Transverse colon (tissue), 4 donors: ENCODE measurements around the gene ABTB1. TPM values are rescaled to one million over a fixed set of nuclear protein-coding genes. Genes with fewer than 3 reads are reported as not detected.

Experiments
- DNase-seq: peaks from one replicate; pipeline ENCODE4 v3.0.0-alpha.2; 2019
- H3K27ac ChIP-seq, 4 donors: fragments of 200-600 bp; sonication (generic); 2 replicates each; pipeline ENCODE4 v1.5.1; 2016 to 2018; ENCODE audit warnings: inconsistent platforms in 4 of 4
- H3K27me3 ChIP-seq: fragments of 200-600 bp; sonication (generic); 2 replicates; pipeline ENCODE4 v1.5.1; 2017; ENCODE audit warnings: inconsistent platforms
- H3K36me3 ChIP-seq, 4 donors: fragments of 200-600 bp; sonication (generic); 2 replicates each; pipeline ENCODE4 v1.5.1; 2017 to 2019; ENCODE audit warnings: inconsistent platforms in 4 of 4
- H3K4me1 ChIP-seq, 4 donors: fragments of 200-600 bp; sonication (generic); 2 replicates each; pipeline ENCODE4 v1.5.1; 2017 to 2020; ENCODE audit warnings: inconsistent platforms in 4 of 4
- H3K4me3 ChIP-seq, 4 donors: fragments of 200-600 bp; sonication (generic); 1 replicate in 1 of 4; 2 replicates in 3 of 4; pipeline versions ENCODE4 v1.5.1 to v1.6.1; 2017 to 2019; ENCODE audit warnings: inconsistent platforms in 4 of 4
- H3K9me3 ChIP-seq, 2 donors: fragments of 200-600 bp; sonication (generic); 2 replicates each; pipeline ENCODE4 v1.5.1; 2017 to 2019; ENCODE audit warnings: inconsistent platforms in 2 of 2
- EP300 ChIP-seq: sonication (generic); formaldehyde crosslinking; IDR thresholded peaks from one replicate; pipeline ENCODE4 v1.6.1; 2017; ENCODE audit warnings: antibody characterized with exemption, low read depth
- POLR2A ChIP-seq: fragments of 450-650 bp; IDR thresholded peaks from one replicate; pipeline ENCODE4 v1.6.1; 2016; ENCODE audit warnings: antibody characterized with exemption, mild to moderate bottlenecking, moderate library complexity
- POLR2AphosphoS5 ChIP-seq, 3 donors: sonication (generic); formaldehyde crosslinking; IDR thresholded peaks; one replicate each; pipeline ENCODE4 v1.6.1; 2016; ENCODE audit warnings: antibody characterized with exemption in 3 of 3
- WGBS, 2 donors: methylation state at CpG; one replicate each; pipeline ENCODE4 v1.1.5; 2018; ENCODE audit warnings: low coverage in 1 of 2; 5-methylcytosine and 5-hydroxymethylcytosine counted together
- in situ Hi-C, 4 donors: fragments of 200-750 bp; cut with MboI; loops; one replicate each; pipeline versions ENCODE4 v1.15.0 to v1.15.1; 2017; ENCODE audit warnings: low sequenced_read_pairs in 3 of 4, low pct_ligation_motif_present in 1 of 4, low pct_unique_long_range_greater_than_20kb in 1 of 4
- intact Hi-C: fragments of 100-400 bp; cut with DNase I; formaldehyde crosslinking; loops from one replicate; pipeline ENCODE4 v1.15.1; 2023; ENCODE audit warnings: low total_unique reads
- total RNA-seq, 4 donors: library from RNA; depleted of rRNA; stranded (reverse); fragments of >200 nt; gene quantifications; one replicate each; pipeline ENCODE4 v1.1.0, GENCODE V29; 2016
- TF ChIP-seq, protein P1 (sequence below), 5 experiments: fragments of 200-600 bp in 3 of 5; fragments of 450-650 bp in 2 of 5; sonication (generic) in 3 of 5; IDR thresholded peaks; 1 replicate in 2 of 5; 2 replicates in 3 of 5; pipeline ENCODE4 v1.5.1; 2016 to 2017; ENCODE audit warnings: antibody characterized with exemption in 5 of 5, inconsistent platforms in 3 of 5, mild to moderate bottlenecking in 2 of 5, moderate library complexity in 1 of 5

Gene ABTB1
- total RNA-seq, 4 donors from 2014 or later = 29.6 to 80.4 (median 45.8) TPM

DNA sequence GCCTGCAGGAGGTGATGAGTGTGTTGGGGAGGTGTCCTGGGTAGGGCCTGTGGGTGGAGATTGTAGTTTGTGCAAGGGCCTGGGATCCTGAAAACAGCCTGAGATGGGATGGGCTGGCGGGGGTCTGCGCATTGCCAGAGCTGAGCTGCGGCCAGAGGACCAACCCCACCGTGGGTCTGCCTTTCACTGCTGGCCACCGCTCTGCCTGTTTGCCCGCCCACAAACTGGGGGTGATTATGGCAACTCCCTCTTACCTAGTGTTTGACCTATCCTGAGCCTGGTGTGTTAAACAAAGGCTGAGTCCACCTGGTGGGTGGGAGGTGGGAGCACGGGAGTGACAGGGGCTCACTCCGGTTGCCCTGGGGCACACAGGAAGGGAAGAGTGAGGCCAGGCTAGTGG lies 9.8 kb downstream of the ABTB1 start:
- Histone ChIP-seq H3K9me3 (no peaks in the 10 kb centered on the region), H3K4me3 (no peak overlapping the region), H3K27me3 (no peaks in the 10 kb centered on the region), H3K27ac (no peak overlapping the region), H3K4me1 (no peaks in the 10 kb centered on the region), H3K36me3 (no peaks in the 10 kb centered on the region)
- TF ChIP-seq EP300 = no peak
- TF ChIP-seq POLR2AphosphoS5 (IDR thresholded peaks at IDR 0.05) = no peak
- TF ChIP-seq POLR2A = no peak
- TF ChIP-seq, protein P1, sequence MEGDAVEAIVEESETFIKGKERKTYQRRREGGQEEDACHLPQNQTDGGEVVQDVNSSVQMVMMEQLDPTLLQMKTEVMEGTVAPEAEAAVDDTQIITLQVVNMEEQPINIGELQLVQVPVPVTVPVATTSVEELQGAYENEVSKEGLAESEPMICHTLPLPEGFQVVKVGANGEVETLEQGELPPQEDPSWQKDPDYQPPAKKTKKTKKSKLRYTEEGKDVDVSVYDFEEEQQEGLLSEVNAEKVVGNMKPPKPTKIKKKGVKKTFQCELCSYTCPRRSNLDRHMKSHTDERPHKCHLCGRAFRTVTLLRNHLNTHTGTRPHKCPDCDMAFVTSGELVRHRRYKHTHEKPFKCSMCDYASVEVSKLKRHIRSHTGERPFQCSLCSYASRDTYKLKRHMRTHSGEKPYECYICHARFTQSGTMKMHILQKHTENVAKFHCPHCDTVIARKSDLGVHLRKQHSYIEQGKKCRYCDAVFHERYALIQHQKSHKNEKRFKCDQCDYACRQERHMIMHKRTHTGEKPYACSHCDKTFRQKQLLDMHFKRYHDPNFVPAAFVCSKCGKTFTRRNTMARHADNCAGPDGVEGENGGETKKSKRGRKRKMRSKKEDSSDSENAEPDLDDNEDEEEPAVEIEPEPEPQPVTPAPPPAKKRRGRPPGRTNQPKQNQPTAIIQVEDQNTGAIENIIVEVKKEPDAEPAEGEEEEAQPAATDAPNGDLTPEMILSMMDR (IDR thresholded peaks at IDR 0.05) = no peak
- 96% methylated on average over 8 of the region's 8 CpGs; no CpG with 5 or more reads in 1 of the 2 donors for WGBS, 2 donors
- DNase-seq = no peak
- in situ Hi-C loops = loop anchor here in 1 of 4 donors (25.0 kb wide), 1 partner anchor 155 kb away; no protein-coding TSS in a partner anchor
- intact Hi-C loops = no loop called here

DNA sequence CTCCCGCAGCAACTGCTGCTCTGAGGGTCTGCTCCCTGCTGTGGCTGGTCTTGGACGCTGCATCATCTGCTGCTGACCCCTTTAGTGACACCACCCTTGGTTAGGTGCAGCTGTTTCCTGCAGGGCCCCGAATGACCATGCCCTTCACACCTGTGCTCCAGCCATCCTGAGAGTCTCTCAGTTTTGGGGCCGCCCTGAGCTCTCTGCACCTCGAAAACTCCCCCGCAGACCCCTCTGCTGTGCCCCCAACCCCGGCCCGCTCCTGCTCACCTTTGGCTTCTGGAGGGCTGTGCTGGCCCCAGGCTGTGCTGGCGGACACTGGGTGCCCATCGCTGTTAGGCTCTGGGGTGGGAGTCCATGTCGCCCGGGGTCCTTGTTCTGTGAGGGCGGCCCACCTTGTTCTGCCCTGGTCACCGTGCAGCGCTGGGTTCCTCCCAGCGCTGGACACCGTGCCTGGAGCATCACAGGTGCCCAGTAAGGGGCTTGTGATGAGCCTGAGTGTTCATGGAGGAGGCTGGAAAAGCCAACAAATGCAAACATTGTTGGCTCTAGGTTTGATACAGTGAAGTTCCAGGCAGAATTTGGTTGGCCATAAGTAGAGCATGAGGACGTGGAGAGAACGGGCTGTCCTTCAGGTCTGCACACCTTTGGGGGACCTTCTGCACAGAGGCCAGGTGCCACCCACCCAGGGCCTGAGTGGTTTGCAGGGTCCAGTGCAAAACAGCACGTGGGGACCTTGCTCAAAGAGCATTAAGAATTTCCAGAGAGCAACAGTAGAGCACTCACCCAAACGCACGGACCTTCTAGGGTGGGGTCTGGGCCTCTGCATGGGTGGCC lies 12.3 kb downstream of the ABTB1 start:
- DNase-seq = no peak
- TF ChIP-seq POLR2A = no peak
- TF ChIP-seq POLR2AphosphoS5 (IDR thresholded peaks at IDR 0.05) = no peak
- no peak for TF ChIP-seq EP300
- TF ChIP-seq, protein P1 (IDR thresholded peaks at IDR 0.05) = no peak
- Histone ChIP-seq H3K4me1 (peaks cover 0 to 8% (median 2%) of the 10 kb centered on the region in 4 donors), H3K36me3 (no peaks in the 10 kb centered on the region), H3K27me3 (no peaks in the 10 kb centered on the region), H3K27ac (no peak overlapping the region), H3K9me3 (no peaks in the 10 kb centered on the region), H3K4me3 (no peak overlapping the region)
- 8 to 69% methylated on average over 2 to 22 of the region's 22 CpGs for WGBS, 2 donors
- intact Hi-C loops (no loop called here), in situ Hi-C loops (loop anchor here in 1 of 4 donors (25.0 kb wide), 1 partner anchor 152 kb away; no protein-coding TSS in a partner anchor)

DNA sequence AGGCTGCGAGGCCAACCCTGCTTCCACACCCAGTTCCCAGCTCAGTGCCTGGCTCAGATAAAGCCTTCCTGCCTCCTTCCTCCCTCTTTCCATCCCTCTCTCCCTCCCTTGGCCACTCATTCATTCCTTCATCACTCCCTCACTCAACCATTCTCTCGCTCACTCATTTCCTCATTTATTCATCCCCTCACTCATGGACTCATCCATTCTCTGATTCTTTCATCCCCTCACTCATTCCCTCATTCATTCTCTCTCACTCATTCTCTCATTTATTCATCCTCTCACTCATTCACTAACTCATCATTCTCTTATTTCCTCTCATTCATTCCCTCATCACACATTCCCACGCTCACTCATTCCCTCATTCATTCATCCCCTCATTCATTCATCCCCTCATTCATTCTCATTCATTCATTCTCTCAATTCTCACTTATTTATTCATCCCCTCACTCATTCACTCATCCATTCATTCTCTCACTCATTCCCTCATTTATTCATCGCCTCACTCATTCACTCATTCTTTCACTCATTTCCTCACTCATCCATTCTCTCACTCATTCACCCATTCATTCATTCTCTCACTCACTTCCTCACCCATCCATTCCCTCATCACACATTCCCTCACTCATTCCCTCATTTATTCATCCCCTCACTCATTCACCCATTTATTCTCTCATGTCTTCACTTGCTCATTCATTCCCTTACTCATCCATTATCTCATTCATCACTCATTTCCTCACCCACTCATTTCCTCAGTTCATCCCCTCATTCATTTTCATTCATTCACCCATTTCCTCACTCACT lies 13.2 kb downstream of the ABTB1 start:
- H3K4me1 ChIP-seq = peaks cover 6 to 13% (median 9%) of the 10 kb centered on the region in 4 donors
- H3K4me3 ChIP-seq = no peak overlapping the region
- H3K27ac ChIP-seq = no peak overlapping the region
- intact Hi-C loops (no loop called here), in situ Hi-C loops (loop anchor here in 1 of 4 donors (25.0 kb wide), 1 partner anchor 151 kb away; no protein-coding TSS in a partner anchor)
- WGBS, 2 donors = 79 to 100% methylated on average over 3 to 4 of the region's 4 CpGs
- H3K36me3 ChIP-seq = no peaks in the 10 kb centered on the region
- no peaks in the 10 kb centered on the region for H3K9me3 ChIP-seq
- no peak for TF ChIP-seq EP300
- no peak for TF ChIP-seq POLR2AphosphoS5 (IDR thresholded peaks at IDR 0.05)
- no peak for TF ChIP-seq POLR2A
- TF ChIP-seq, protein P1 (IDR thresholded peaks at IDR 0.05) = no peak
- no peak for DNase-seq
- no peaks in the 10 kb centered on the region for H3K27me3 ChIP-seq

DNA sequence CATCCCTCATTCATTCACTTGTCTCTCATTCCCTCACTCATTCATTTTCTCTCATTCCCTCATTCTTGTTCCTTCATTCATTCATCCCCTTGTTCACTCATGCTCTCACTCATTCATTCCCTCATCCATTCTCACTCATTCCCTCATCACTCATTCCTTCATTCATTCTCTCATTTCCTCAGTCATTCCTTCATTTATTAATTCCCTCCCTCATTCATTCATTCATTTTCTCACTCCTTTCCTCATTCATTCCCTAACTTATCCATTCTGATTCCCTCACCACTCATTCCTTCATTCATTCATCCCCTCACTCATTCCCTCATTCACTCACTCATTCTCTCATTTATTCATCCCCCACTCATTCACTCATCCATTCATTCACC lies 13.8 kb downstream of the ABTB1 start:
- no peaks in the 10 kb centered on the region for H3K36me3 ChIP-seq
- intact Hi-C loops = no loop called here

More for the DNA sequence above, 13.8 kb downstream of the ABTB1 start:
- H3K4me1 ChIP-seq = peaks cover 6 to 13% (median 9%) of the 10 kb centered on the region in 4 donors
- in situ Hi-C loops = loop anchor here in 1 of 4 donors (25.0 kb wide), 1 partner anchor 151 kb away; no protein-coding TSS in a partner anchor
- no peak overlapping the region for H3K27ac ChIP-seq
- no peaks in the 10 kb centered on the region for H3K9me3 ChIP-seq
- no peaks in the 10 kb centered on the region for H3K27me3 ChIP-seq
- no peak for TF ChIP-seq POLR2A
- TF ChIP-seq POLR2AphosphoS5 (IDR thresholded peaks at IDR 0.05) = no peak
- no peak for TF ChIP-seq EP300
- TF ChIP-seq, protein P1 (IDR thresholded peaks at IDR 0.05) = no peak
- DNase-seq = no peak
- no peak overlapping the region for H3K4me3 ChIP-seq
